ENCODE results near the gene IFI44L. TPM values are rescaled to one million over a fixed set of nuclear protein-coding genes. Genes with fewer than 3 reads are reported as not detected.

IFI44L gene
- total RNA-seq, 1 experiment from 2014 or later: 0.10 TPM

DNA sequence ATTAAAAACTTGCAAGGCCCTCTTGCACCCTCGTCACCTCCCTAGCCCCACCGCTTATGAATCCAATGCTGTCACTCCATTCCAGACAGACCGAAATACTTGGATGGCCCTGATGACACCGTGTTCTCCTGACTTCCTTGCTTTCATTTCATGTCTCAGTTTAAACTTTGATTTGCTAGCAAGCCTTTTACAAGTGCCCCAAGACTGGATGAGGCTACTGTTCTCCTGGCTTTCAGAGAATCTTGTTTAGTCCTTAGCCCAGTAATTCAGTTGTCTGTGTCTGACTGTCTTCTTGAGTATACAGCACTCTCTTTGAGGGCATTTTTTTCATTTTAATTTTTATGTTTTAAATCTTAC is 824 bp upstream of the IFI44L start:
- Histone ChIP-seq H3K27me3 (ENCODE audit: insufficient read depth, low read length) (no peaks in the 10 kb centered on the region), H2AFZ (ENCODE audit: low read depth, low read length, poor library complexity, severe bottlenecking) (no peak overlapping the region), H3K79me2 (ENCODE audit: insufficient read depth, low read length) (no peaks in the 10 kb centered on the region), H4K20me1 (ENCODE audit: insufficient read depth) (no peaks in the 10 kb centered on the region), H3K9me3 (ENCODE audit: control insufficient read depth in 1 of 2, insufficient read depth in 1 of 2, low read depth in 1 of 2, low read length in 2 of 2) (no peaks in the 10 kb centered on the region), H3K36me3 (ENCODE audit: control insufficient read depth in 1 of 2, insufficient read depth in 2 of 2, low read length in 2 of 2) (no peaks in the 10 kb centered on the region), H3K4me3 (replicated peaks in 1 of 2; ENCODE audit: low read depth in 1 of 2, low read length in 2 of 2) (no peak overlapping the region), H3K9ac (ENCODE audit: low read length) (no peak overlapping the region), H3K4me1 (ENCODE audit: control insufficient read depth in 1 of 2, insufficient read depth in 2 of 2, low read length in 2 of 2) (peaks cover 0 to 3% of the 10 kb centered on the region in 2 experiments; a peak in 2 of 4 replicates), H3K27ac (ENCODE audit: low read depth, low read length) (no peak overlapping the region), H3K4me2 (ENCODE audit: low read length) (no peak overlapping the region), H3K9me2 (ENCODE audit: insufficient read depth) (no peaks in the 10 kb centered on the region)
- intact Hi-C loops (cut with micrococcal nuclease): loop anchor here (5.0 kb wide), 1 partner anchor 578 kb away; no protein-coding TSS in a partner anchor
- DNase-seq (ENCODE audit: low read depth, low spot score): no peak
- TF ChIP-seq SRF (IDR thresholded peaks at IDR 0.05; ENCODE audit: low read depth) (no peak), ZNF274 (IDR thresholded peaks at IDR 0.05; ENCODE audit: low read depth, low read length) (no peak), POLR2A (IDR thresholded peaks at IDR 0.05; ENCODE audit: borderline replicate concordance, extremely low read depth, insufficient read depth, insufficient read length) (no peak), ELF1 (IDR thresholded peaks at IDR 0.05; ENCODE audit: borderline replicate concordance, low read depth) (no peak), ZFX (IDR thresholded peaks at IDR 0.05) (no peak), SIN3A (IDR thresholded peaks at IDR 0.05; ENCODE audit: low read depth) (no peak), EZH2 (IDR thresholded peaks at IDR 0.05) (no peak), JUND (IDR thresholded peaks at IDR 0.05) (no peak), SP1 (IDR thresholded peaks at IDR 0.05; ENCODE audit: low read depth) (no peak)
- TF ChIP-seq, protein P1, sequence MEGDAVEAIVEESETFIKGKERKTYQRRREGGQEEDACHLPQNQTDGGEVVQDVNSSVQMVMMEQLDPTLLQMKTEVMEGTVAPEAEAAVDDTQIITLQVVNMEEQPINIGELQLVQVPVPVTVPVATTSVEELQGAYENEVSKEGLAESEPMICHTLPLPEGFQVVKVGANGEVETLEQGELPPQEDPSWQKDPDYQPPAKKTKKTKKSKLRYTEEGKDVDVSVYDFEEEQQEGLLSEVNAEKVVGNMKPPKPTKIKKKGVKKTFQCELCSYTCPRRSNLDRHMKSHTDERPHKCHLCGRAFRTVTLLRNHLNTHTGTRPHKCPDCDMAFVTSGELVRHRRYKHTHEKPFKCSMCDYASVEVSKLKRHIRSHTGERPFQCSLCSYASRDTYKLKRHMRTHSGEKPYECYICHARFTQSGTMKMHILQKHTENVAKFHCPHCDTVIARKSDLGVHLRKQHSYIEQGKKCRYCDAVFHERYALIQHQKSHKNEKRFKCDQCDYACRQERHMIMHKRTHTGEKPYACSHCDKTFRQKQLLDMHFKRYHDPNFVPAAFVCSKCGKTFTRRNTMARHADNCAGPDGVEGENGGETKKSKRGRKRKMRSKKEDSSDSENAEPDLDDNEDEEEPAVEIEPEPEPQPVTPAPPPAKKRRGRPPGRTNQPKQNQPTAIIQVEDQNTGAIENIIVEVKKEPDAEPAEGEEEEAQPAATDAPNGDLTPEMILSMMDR (IDR thresholded peaks at IDR 0.05 in 2 of 3, conservative IDR thresholded peaks at IDR 0.05 in 1 of 3; ENCODE audit: borderline replicate concordance in 1 of 3, insufficient read depth in 1 of 3, low read depth in 2 of 3, low read length in 2 of 3): no peak
- TF ChIP-seq, protein P2, sequence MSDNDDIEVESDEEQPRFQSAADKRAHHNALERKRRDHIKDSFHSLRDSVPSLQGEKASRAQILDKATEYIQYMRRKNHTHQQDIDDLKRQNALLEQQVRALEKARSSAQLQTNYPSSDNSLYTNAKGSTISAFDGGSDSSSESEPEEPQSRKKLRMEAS (IDR thresholded peaks at IDR 0.05): no peak
- ChIA-PET RAD21 (ENCODE audit: low non-redundant PET in 1 of 2, low total read pairs in 2 of 2, uncharacterized antibody in 2 of 2, unreplicated experiment in 2 of 2) (no interaction called here), POLR2A (no interaction called here), CTCF (interaction anchor here (1.6 kb wide), 1 partner anchor 488 kb away, joined by 4 read pairs; no protein-coding TSS in a partner anchor)
- no TSS peak for BruUV-seq (replicated peaks)
- no peak for ATAC-seq

All from HCT116 (cell line).